A204.1 (cell line): ENCODE data around the gene GAK.
"Not testable (repeated sequence)": the region's sequence is repeated elsewhere in the genome, so short reads cannot be mapped to it uniquely, and the experiment has no call there.

Experiments
- FAIRE-seq: peaks from 2 replicates; lab custom pipeline; 2012; peaks lifted over from hg19 to GRCh38; lab: Jason Lieb, UNC

Gene GAK

DNA sequence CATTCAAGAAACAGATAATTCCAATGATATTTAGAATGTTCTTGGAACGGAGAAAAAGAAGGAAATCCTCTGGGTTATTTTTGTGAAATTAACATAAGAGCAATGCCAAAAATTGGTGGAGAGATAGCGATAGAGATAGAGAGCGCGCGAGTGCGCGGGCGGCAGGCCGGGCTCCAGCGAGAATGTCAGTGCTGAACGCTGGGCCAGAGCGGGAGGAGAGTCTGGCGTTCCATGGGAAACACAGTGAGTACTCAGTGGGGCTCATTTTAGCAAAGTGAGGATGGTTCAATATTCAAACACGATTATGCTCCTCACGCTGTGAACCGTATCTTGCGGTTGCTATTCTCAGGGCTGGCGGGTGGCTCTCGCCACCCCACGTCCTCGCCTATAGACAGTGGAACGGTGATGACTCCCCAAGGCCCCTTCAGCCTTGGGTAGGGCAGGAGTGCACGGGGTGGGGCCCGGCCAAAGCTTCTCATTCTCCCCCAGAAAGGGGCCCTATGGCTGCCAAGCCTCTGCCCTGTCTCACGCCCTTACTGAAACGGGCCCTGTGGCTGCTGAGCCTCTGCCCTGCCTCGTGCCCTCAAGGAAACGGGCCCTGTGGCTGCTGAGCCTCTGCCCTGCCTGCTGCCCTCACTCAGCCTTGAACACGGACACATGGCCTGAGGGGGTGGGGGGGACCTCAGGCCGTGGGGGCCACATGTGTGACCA is 123.1 kb downstream of the GAK start:
- FAIRE-seq: no peak

DNA sequence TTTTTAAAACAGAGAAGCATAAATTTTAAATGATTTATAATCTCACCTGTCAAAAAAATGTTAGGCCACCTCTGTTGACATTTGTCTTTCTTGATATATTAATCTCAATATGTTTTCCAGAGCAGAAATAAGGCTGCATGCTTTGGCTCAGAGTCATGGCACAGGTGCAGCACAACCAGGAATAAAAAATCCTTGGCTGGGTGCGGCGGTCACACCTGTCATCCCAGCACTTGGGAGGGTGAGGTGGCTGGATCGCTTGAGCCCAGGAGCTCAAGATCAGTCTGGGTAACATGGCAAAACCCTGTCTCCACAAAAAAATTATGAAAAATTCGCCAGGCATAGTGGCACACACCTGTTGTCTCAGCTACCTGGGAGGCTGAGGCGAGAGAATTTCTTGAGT is 124.3 kb downstream of the GAK start:
- no peak for FAIRE-seq

DNA sequence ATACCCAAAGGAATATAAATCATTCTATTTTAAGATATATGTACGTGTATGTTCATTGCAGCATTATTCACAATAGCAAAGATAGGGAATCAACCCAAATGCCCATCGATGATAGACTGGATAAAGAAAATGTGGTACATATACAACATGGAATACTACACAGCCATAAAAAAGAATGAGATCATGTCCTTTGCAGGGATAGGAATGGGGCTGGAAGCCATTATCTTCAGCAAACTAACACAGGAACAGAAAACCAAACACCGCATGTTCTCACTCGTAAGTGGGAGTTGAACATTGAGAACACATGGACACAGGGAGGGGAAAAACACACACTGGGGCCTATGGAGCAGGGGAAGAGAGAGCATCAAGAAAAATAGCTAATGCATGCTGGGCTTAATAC is 125.1 kb downstream of the GAK start:
- not testable (repeated sequence) for FAIRE-seq

DNA sequence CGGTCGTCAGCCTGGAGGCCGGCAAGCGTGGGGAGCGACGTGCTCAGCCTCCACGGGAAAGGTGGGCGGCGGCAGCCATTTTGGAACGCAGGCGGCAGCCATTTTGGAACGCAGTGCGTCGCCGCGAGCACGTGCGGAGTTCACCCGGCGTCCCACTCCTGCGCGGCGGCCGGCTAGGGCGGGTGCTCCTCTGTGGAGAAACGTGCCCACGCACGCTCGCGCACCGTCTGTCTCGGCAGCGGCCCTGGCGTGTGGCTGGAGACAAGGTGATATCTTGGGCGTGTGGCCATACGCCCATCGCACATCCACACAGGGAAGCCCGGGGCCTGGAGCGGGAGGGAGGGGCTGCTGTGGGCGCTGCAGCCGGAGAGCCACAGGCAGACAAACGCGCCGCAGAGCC is 127.3 kb downstream of the GAK start:
- no peak for FAIRE-seq

DNA sequence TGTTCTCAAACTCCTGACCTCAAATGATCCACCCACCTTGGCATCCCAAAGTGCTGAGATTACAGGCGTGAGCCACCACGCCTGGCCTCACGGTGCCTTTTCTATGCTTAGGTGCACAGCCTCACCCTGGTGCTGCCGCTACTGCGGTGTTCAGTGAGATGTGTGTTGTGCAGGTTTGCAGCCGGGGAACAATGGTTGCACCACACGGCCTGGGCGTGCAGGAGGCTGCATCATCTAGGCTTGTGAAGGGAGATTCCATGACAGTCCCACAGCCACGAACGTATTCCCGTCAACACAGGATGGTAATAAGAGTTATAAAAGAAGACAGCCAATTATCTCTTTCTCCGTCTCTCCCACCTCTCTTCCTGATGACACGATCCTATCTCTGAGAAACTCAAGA is 128.2 kb downstream of the GAK start:
- no peak for FAIRE-seq

DNA sequence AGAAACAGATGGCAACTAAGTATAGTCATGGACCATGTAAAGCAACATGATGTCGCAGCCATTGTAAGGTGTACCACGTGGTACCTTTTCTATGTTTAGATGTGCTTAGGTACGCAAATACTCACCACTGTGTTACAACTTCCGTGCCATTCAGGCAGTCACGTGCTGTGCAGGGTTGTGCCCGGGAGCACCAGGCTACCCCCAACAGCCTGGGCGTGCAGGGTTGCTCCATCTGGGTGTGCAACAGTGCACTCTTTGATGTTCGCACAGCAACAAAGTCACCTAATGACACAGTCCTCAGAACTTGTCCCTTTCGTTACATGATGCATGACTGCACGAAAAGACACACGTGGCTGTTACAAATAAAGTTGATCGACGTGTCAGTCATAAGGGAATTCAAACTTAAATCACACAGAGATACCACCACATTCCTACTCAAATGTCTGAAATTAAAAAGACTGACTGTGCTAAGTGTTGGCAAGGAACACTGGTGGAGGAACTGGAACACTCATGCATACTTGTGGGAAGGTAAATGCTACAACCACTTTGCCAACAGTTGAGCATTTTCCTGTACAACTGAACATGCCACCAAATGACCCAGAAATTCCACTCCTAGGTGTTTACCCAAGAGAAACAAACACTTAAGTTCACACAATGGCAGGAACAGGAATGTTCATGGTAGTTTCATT is 130.5 kb downstream of the GAK start:
- FAIRE-seq: no peak
